ENCODE results near the gene RPTOR. TPM values are rescaled to one million over a fixed set of nuclear protein-coding genes. Genes with fewer than 3 reads are reported as not detected.

RPTOR gene
- total RNA-seq, 1 experiment from 2014 or later, result 58.0 TPM

DNA sequence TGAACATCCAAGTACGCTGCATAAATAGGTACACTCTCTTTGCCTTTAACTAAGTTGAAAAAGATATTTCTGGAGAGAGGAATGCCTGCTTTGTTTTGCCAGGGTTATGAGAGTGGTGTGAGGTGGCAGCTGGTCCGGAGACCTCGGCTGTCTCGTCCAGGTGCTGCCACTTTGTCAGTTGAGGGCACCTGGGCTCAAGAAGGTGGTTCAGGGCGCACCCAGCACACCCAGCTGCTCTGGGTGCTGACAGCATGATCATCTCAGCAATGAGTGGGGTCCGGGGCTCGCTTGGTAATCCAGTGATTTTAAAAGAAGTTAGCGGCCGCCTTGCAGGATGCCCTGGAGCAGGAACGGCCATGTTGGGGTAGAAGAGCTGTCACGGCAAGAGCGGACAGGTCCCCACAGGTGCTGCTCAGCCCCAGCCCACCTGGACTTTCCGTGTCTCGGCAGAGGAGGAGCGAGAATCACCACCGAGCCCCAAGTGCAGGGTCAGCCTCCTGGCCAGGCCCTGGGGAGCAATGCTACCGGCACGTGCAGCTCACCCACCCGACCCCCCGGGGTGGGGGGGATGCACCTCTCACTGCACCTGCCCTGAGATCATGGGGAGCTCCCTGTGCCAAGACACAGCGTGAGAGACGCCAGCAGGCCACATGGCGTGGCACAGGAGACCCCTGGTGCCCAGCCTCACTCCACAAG is 379.6 kb downstream of the RPTOR start:
- in situ Hi-C loops (cut with HindIII; ENCODE audit: low pct_unique_long_range_greater_than_20kb, low sequenced_read_pairs), result no loop called here
- no TSS peak for BruUV-seq (replicated peaks)
- ATAC-seq, result no peak
- Histone ChIP-seq H3K4me1 (ENCODE audit: control insufficient read depth, insufficient read depth, low read length) (no peaks in the 10 kb centered on the region), H3K27ac (ENCODE audit: low read length) (no peak overlapping the region), H3K4me3 (ENCODE audit: low read depth in 2 of 2, low read length in 2 of 2) (no peak overlapping the region), H3K36me3 (ENCODE audit: control insufficient read depth, insufficient read depth, low read length) (no peaks in the 10 kb centered on the region), H3K9me3 (ENCODE audit: control insufficient read depth, insufficient read depth, low read depth, low read length) (no peaks in the 10 kb centered on the region), H3K27me3 (ENCODE audit: control insufficient read depth, insufficient read depth, low read length) (no peaks in the 10 kb centered on the region)
- TF ChIP-seq TCF7L2 (IDR thresholded peaks at IDR 0.05; ENCODE audit: low read depth, low read length) (no peak), SIN3A (IDR thresholded peaks at IDR 0.05; ENCODE audit: borderline replicate concordance, insufficient read depth, low read depth, low read length) (no peak), POLR2AphosphoS5 (IDR thresholded peaks at IDR 0.05; ENCODE audit: low read depth, low read length) (no peak)
- TF ChIP-seq, protein P1, sequence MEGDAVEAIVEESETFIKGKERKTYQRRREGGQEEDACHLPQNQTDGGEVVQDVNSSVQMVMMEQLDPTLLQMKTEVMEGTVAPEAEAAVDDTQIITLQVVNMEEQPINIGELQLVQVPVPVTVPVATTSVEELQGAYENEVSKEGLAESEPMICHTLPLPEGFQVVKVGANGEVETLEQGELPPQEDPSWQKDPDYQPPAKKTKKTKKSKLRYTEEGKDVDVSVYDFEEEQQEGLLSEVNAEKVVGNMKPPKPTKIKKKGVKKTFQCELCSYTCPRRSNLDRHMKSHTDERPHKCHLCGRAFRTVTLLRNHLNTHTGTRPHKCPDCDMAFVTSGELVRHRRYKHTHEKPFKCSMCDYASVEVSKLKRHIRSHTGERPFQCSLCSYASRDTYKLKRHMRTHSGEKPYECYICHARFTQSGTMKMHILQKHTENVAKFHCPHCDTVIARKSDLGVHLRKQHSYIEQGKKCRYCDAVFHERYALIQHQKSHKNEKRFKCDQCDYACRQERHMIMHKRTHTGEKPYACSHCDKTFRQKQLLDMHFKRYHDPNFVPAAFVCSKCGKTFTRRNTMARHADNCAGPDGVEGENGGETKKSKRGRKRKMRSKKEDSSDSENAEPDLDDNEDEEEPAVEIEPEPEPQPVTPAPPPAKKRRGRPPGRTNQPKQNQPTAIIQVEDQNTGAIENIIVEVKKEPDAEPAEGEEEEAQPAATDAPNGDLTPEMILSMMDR (IDR thresholded peaks at IDR 0.05), result no peak
- TF ChIP-seq, protein P2, sequence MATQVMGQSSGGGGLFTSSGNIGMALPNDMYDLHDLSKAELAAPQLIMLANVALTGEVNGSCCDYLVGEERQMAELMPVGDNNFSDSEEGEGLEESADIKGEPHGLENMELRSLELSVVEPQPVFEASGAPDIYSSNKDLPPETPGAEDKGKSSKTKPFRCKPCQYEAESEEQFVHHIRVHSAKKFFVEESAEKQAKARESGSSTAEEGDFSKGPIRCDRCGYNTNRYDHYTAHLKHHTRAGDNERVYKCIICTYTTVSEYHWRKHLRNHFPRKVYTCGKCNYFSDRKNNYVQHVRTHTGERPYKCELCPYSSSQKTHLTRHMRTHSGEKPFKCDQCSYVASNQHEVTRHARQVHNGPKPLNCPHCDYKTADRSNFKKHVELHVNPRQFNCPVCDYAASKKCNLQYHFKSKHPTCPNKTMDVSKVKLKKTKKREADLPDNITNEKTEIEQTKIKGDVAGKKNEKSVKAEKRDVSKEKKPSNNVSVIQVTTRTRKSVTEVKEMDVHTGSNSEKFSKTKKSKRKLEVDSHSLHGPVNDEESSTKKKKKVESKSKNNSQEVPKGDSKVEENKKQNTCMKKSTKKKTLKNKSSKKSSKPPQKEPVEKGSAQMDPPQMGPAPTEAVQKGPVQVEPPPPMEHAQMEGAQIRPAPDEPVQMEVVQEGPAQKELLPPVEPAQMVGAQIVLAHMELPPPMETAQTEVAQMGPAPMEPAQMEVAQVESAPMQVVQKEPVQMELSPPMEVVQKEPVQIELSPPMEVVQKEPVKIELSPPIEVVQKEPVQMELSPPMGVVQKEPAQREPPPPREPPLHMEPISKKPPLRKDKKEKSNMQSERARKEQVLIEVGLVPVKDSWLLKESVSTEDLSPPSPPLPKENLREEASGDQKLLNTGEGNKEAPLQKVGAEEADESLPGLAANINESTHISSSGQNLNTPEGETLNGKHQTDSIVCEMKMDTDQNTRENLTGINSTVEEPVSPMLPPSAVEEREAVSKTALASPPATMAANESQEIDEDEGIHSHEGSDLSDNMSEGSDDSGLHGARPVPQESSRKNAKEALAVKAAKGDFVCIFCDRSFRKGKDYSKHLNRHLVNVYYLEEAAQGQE (IDR thresholded peaks at IDR 0.05; ENCODE audit: insufficient read depth in 1 of 2, low read depth in 2 of 2, low read length in 1 of 2), result no peak
- intact Hi-C loops (cut with micrococcal nuclease; ENCODE audit: unreplicated experiment), result no loop called here
- ChIA-PET POLR2A (no interaction called here), CTCF (no interaction called here)
- no peak for DNase-seq (ENCODE audit: low read depth, low spot score)

DNA sequence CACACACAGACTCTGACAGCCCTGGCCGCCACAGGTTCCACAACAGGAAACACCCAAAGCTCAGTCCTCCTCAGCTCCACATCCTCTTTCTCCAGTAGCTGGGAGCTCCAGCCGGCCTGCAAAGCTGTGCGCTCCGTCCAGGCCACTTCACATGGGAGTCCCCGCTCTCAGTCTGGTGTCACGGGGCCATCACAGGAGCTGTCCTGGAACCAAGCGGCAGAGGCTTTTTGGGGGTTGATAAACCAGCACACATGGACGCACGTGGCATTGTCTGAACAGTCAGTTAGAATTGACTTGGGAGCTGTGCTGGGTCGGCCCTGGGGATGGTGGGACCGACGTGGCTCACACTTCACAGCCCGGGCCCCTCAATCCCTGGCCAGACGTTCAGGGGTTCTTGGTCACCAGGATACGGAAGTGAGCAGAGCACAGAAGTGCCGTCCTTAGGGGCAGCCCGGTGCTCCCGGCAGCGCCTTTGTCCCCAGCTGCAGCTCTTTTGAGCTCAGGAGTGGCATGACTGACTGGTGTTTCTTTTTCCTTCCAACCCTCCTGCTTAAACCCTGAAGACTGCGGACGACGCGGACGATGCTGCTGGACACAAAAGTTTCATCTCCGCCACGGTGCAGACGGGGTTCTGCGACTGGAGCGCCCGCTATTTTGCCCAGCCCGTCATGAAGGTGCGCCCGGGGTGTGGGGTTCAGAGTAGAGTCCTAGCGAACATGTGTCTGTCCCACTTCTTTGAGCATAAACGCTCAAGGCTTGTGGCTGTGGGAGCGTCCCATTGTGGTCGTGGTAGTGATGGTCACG is 380.4 kb downstream of the RPTOR start:
- CTCF ChIA-PET, result no interaction called here
- intact Hi-C loops (cut with micrococcal nuclease; ENCODE audit: unreplicated experiment), result no loop called here
- POLR2A ChIA-PET, result no interaction called here
- Histone ChIP-seq H3K9me3 (ENCODE audit: control insufficient read depth, insufficient read depth, low read depth, low read length) (no peaks in the 10 kb centered on the region), H3K27me3 (ENCODE audit: control insufficient read depth, insufficient read depth, low read length) (no peaks in the 10 kb centered on the region), H3K4me3 (ENCODE audit: low read depth in 2 of 2, low read length in 2 of 2) (no peak overlapping the region), H3K27ac (ENCODE audit: low read length) (no peak overlapping the region), H3K36me3 (ENCODE audit: control insufficient read depth, insufficient read depth, low read length) (no peaks in the 10 kb centered on the region), H3K4me1 (ENCODE audit: control insufficient read depth, insufficient read depth, low read length) (no peaks in the 10 kb centered on the region)
- BruUV-seq (replicated peaks), result no TSS peak
- in situ Hi-C loops (cut with HindIII; ENCODE audit: low pct_unique_long_range_greater_than_20kb, low sequenced_read_pairs), result no loop called here
- no peak for ATAC-seq
- DNase-seq (ENCODE audit: low read depth, low spot score), result no peak
- TF ChIP-seq POLR2AphosphoS5 (IDR thresholded peaks at IDR 0.05; ENCODE audit: low read depth, low read length) (no peak), SIN3A (IDR thresholded peaks at IDR 0.05; ENCODE audit: borderline replicate concordance, insufficient read depth, low read depth, low read length) (no peak), TCF7L2 (IDR thresholded peaks at IDR 0.05; ENCODE audit: low read depth, low read length) (no peak)
- TF ChIP-seq, protein P1 (IDR thresholded peaks at IDR 0.05), result no peak
- TF ChIP-seq, protein P2 (IDR thresholded peaks at IDR 0.05; ENCODE audit: insufficient read depth in 1 of 2, low read depth in 2 of 2, low read length in 1 of 2), result no peak
